ENCODE results near the gene AARSD1. TPM values are rescaled to one million over a fixed set of nuclear protein-coding genes. Genes with fewer than 3 reads are reported as not detected.

The AARSD1 gene
- polyA plus RNA-seq, 1 of the 3 experiments (the other 2 are of a cell fraction): 52.0 TPM

DNA sequence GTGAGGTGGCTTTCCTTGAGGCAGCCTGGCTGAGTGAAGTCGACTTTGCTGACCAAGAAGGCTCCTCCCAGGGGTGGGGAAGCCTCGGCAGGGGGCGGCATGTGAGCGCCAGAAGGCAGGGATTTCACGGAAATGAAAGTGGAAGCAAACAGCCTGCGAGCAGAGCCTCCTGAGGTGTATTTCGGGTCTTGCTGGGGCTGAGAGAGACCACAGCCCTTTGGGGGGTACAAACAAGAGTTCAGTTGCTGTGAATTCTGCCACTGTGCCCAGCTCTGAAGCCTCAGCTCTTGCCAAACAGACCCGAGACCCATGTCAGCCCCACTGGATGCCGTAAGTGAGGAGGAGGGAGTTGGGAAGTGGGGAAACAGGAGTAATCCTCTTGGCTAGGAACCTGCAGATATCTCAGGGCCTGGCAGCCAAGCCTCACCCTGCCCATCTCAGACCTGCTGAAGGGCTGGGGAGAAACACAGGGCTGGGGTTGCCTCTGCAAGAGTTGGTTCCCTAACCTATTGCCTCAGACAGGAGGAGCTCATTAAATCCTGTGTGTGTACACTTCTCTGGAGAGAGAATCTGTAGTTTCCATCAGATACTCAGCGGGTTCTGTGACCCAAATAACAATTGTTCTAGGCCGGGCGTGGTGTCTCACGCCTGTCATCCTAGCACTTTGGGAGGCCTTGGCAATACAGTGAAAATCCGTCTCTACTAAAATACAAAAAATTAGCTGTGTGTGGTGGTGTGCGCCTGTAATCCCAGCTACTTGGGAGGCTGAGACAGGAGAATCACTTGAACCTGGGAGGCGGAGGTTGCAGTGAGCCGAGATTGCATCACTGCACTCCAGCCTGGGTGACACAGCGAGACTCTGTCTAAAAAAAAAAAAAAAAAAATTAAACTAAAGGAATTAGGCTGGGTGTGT lies 42.6 kb upstream of the AARSD1 start, which contains the start of gene IFI35:
TSS of gene IFI35 (plus strand) at position 146 of the 913 bp plus-strand sequence. CDS start at position 310, 164 bp downstream.
- Histone ChIP-seq H3K4me2 (peak within 1 kb of the TSS; percentile 70), H4K20me1 (ENCODE audit: insufficient read depth) (peaks cover 14% of the 10 kb centered on the region; the same call in 1 of the 2 replicates), H3K27me3 (ENCODE audit: insufficient read depth) (no peaks in the 10 kb centered on the region), H3K27ac (ENCODE audit: low read depth in 2 of 2, low read length in 1 of 2) (peak within 1 kb of the TSS; percentile 35 to 61; a peak in 3 of 4 replicates), H2AFZ (ENCODE audit: low read depth) (peak within 1 kb of the TSS; percentile 42; the same call in 1 of the 2 replicates), H3K9me2 (no peaks in the 10 kb centered on the region), H3K4me3 (ENCODE audit: low read depth in 2 of 2, low read length in 1 of 2) (peak within 1 kb of the TSS; percentile 45 to 55), H3K9ac (peak within 1 kb of the TSS; percentile 51), H3K36me3 (replicated peaks in 1 of 2; ENCODE audit: control insufficient read depth in 1 of 2, insufficient read depth in 2 of 2, low read length in 1 of 2) (peaks cover 15 to 19% of the 10 kb centered on the region in 2 experiments), H3K4me1 (ENCODE audit: control insufficient read depth in 1 of 2, insufficient read depth in 2 of 2, low read depth in 1 of 2, low read length in 1 of 2) (no peaks in the 10 kb centered on the region), H3K79me2 (ENCODE audit: insufficient read depth) (peaks cover 5% of the 10 kb centered on the region; the same call in 1 of the 2 replicates), H3K9me3 (no peaks in the 10 kb centered on the region), H3F3A (replicated peaks; ENCODE audit: insufficient read depth) (peaks cover 47% of the 10 kb centered on the region)
- POLR2A ChIA-PET: interaction anchor here (0.6 to 0.7 kb wide), 2 partner anchors 17 to 521 kb away, joined by 4 read pairs; no protein-coding TSS in a partner anchor
- TF ChIP-seq, protein P1, sequence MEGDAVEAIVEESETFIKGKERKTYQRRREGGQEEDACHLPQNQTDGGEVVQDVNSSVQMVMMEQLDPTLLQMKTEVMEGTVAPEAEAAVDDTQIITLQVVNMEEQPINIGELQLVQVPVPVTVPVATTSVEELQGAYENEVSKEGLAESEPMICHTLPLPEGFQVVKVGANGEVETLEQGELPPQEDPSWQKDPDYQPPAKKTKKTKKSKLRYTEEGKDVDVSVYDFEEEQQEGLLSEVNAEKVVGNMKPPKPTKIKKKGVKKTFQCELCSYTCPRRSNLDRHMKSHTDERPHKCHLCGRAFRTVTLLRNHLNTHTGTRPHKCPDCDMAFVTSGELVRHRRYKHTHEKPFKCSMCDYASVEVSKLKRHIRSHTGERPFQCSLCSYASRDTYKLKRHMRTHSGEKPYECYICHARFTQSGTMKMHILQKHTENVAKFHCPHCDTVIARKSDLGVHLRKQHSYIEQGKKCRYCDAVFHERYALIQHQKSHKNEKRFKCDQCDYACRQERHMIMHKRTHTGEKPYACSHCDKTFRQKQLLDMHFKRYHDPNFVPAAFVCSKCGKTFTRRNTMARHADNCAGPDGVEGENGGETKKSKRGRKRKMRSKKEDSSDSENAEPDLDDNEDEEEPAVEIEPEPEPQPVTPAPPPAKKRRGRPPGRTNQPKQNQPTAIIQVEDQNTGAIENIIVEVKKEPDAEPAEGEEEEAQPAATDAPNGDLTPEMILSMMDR (IDR thresholded peaks at IDR 0.05): peak; percentile 31
- TF ChIP-seq, protein P2, sequence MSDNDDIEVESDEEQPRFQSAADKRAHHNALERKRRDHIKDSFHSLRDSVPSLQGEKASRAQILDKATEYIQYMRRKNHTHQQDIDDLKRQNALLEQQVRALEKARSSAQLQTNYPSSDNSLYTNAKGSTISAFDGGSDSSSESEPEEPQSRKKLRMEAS (IDR thresholded peaks at IDR 0.05; ENCODE audit: low read depth): peak; percentile 50; the same call in 1 of the 2 replicates
- TF ChIP-seq POLR2AphosphoS5 (IDR thresholded peaks at IDR 0.05; ENCODE audit: low read depth, low read length) (no peak), MXI1 (IDR thresholded peaks at IDR 0.05; ENCODE audit: low read depth, low read length) (no peak), MEF2A (IDR thresholded peaks at IDR 0.05; ENCODE audit: borderline replicate concordance, low read depth) (no peak), RXRA (IDR thresholded peaks at IDR 0.05; ENCODE audit: borderline replicate concordance, low read depth) (no peak), RAD21 (IDR thresholded peaks at IDR 0.05; ENCODE audit: low read length) (peak; percentile 25), FOXJ3 (CRISPR knock-in tag; IDR thresholded peaks at IDR 0.05) (no peak), NRF1 (IDR thresholded peaks at IDR 0.05; ENCODE audit: low read depth, low read length) (no peak), FOXM1 (IDR thresholded peaks at IDR 0.05; ENCODE audit: low read depth) (no peak), YY1 (IDR thresholded peaks at IDR 0.05; ENCODE audit: low read depth) (no peak)
- TF ChIP-seq, protein P3, sequence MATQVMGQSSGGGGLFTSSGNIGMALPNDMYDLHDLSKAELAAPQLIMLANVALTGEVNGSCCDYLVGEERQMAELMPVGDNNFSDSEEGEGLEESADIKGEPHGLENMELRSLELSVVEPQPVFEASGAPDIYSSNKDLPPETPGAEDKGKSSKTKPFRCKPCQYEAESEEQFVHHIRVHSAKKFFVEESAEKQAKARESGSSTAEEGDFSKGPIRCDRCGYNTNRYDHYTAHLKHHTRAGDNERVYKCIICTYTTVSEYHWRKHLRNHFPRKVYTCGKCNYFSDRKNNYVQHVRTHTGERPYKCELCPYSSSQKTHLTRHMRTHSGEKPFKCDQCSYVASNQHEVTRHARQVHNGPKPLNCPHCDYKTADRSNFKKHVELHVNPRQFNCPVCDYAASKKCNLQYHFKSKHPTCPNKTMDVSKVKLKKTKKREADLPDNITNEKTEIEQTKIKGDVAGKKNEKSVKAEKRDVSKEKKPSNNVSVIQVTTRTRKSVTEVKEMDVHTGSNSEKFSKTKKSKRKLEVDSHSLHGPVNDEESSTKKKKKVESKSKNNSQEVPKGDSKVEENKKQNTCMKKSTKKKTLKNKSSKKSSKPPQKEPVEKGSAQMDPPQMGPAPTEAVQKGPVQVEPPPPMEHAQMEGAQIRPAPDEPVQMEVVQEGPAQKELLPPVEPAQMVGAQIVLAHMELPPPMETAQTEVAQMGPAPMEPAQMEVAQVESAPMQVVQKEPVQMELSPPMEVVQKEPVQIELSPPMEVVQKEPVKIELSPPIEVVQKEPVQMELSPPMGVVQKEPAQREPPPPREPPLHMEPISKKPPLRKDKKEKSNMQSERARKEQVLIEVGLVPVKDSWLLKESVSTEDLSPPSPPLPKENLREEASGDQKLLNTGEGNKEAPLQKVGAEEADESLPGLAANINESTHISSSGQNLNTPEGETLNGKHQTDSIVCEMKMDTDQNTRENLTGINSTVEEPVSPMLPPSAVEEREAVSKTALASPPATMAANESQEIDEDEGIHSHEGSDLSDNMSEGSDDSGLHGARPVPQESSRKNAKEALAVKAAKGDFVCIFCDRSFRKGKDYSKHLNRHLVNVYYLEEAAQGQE (IDR thresholded peaks at IDR 0.05; ENCODE audit: low read depth, low read length): no peak
- CTCF ChIA-PET: interaction anchor here (1.0 to 1.5 kb wide), 2 partner anchors 11 to 17 kb away, joined by 3 to 5 read pairs; no protein-coding TSS in a partner anchor
- no peak for DNase-seq
- 59% methylated on average over 18 of the region's 18 CpGs for WGBS (ENCODE audit: low lambda C conversion rate)
